ENCODE data around the gene HOXD4. TPM values are rescaled to one million over a fixed set of nuclear protein-coding genes. Genes with fewer than 3 reads are reported as not detected.
A peak's percentile ranks its signal among the peaks of the same experiment; 100 is the strongest.

Gene HOXD4
- 10 to 100 TPM in 3 of 12 donors, 1 to 10 TPM in 8, not detected in 1; 4.9 to 14.8 (median 5.9) TPM for polyA plus RNA-seq (ENCODE audit: insufficient read length in 12 of 12)
- long read RNA-seq, donor 1, transcript HOXD4-201 (2 exons, 1,464 nt): major isoform, 13 of 21 reads
- long read RNA-seq, donor 1, partial matches to known transcripts: 8 of 21 reads
- long read RNA-seq, donor 1, other reads (novel, unspliced or antisense): 0 of 21 reads
- long read RNA-seq, donor 2, partial matches to known transcripts: 0 of 3 reads
- long read RNA-seq, donor 2, other reads (novel, unspliced or antisense): 0 of 3 reads
- long read RNA-seq, donor 3: 0 reads
- long read RNA-seq, donor 4, partial matches to known transcripts: 0 of 2 reads
- long read RNA-seq, donor 4, other reads (novel, unspliced or antisense): 0 of 2 reads
- long read RNA-seq, donor 5, transcript HOXD4-201 (2 exons, 1,464 nt): major isoform, 11 of 11 reads
- long read RNA-seq, donor 5, partial matches to known transcripts: 0 of 11 reads
- long read RNA-seq, donor 5, other reads (novel, unspliced or antisense): 0 of 11 reads
- long read RNA-seq, donor 6, partial matches to known transcripts: 0 of 1 reads
- long read RNA-seq, donor 6, other reads (novel, unspliced or antisense): 0 of 1 reads
- long read RNA-seq, donor 7, partial matches to known transcripts: 0 of 2 reads
- long read RNA-seq, donor 7, other reads (novel, unspliced or antisense): 0 of 2 reads
- long read RNA-seq, donor 8, transcript HOXD4-201 (2 exons, 1,464 nt): major isoform, 9 of 9 reads
- long read RNA-seq, donor 8, partial matches to known transcripts: 0 of 9 reads
- long read RNA-seq, donor 8, other reads (novel, unspliced or antisense): 0 of 9 reads
- long read RNA-seq, donor 9, partial matches to known transcripts: 0 of 1 reads
- long read RNA-seq, donor 9, other reads (novel, unspliced or antisense): 0 of 1 reads
- long read RNA-seq, donor 10, partial matches to known transcripts: 0 of 2 reads
- long read RNA-seq, donor 10, other reads (novel, unspliced or antisense): 0 of 2 reads
- long read RNA-seq, donor 11, partial matches to known transcripts: 0 of 2 reads
- long read RNA-seq, donor 11, other reads (novel, unspliced or antisense): 0 of 2 reads

DNA sequence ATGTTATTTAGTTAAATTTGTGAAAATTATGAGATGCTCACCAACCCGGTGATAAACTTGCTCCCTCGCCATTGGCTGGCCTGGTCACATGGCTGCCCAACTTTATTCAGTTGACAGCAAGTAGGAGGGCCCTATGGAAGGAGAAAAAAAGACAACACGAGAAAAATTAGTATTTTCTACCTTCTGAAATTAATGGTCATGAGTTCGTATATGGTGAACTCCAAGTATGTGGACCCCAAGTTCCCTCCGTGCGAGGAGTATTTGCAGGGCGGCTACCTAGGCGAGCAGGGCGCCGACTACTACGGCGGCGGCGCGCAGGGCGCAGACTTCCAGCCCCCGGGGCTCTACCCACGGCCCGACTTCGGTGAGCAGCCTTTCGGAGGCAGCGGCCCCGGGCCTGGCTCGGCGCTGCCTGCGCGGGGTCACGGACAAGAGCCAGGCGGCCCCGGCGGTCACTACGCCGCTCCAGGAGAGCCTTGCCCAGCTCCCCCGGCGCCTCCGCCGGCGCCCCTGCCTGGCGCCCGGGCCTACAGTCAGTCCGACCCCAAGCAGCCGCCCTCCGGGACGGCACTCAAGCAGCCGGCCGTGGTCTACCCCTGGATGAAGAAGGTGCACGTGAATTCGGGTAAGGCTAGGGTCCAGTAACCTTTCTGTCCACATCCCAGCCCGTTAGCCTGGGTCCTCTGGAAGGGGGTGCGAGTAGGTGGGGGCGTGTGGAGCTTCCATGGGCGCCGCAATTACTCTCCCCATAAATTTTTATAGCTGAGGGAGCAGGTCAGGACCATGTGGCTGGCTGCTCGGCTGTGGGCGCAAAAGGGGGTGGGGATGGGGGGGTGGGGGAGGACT lies at the start of gene HOXD4:
HOXD4 (plus strand) TSS at position 109 of the 846 bp plus-strand sequence; CDS start at position 193, 84 bp downstream.
- no peak for DNase-seq

DNA sequence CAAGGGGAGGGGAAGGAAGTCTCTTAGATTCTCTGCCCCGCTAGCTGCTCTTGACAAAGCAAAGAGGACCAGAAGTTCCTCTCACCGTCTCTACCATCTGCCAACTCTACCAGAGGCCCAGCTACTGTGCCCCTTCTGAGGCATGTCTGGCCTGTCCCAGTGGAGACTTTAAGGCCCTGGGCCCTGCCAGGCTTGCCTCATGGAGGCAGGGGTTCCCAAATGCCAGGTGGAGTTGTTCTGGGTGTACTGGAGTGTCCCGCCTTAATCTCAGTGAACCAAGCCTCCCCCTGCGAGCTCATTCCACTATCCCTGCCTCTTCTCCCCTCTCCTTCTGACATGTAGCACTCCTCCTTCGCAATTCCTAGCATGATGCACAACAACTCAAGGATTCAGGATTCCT lies 49.5 kb upstream of the HOXD4 start:
- no peak for DNase-seq

DNA sequence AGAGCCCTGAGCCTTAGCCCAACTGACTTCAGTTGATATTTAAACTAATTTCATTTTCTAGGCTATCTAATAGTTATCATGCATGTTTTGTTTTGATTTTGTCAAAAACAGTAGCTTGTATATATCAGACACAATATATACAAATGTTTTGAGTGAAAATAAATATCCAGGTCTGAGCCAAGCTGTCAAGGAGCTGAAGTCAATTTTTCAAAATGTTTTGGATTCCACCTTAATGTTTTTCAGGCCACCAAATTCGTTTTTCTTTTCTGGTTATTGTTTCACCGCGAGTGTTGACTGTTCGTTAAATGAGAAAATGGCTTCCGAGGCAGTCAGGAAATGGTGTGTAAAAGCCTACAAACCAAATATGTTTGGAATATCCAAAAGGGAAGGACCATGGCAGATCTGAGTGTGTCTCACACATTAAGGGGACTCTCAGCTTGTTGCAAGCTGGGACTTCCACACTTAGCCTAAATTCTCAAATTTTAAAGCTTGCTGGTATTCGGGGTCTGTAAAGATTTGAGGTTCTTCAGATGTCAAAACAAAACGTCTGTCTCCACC lies 49.0 kb upstream of the HOXD4 start:
- DNase-seq: no peak

DNA sequence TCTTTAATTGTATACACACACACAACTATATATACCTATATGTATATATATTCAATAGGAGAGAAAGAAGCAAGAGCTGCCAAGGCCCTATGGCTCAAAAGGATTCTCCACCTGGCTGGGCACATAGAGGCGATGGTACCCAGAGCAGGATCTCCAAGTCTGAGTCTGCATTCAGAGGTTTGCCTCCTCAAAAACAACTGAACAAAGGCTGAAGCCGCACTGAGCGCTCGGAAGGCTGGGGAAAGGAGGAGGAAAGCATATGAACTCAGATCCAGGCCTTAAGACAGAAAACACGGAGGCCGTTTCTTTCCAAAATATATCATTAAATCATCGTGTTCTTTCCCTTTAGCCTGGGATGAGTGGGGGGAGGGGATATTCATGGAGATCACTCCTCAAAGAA lies 48.2 kb upstream of the HOXD4 start:
- DNase-seq: no peak

DNA sequence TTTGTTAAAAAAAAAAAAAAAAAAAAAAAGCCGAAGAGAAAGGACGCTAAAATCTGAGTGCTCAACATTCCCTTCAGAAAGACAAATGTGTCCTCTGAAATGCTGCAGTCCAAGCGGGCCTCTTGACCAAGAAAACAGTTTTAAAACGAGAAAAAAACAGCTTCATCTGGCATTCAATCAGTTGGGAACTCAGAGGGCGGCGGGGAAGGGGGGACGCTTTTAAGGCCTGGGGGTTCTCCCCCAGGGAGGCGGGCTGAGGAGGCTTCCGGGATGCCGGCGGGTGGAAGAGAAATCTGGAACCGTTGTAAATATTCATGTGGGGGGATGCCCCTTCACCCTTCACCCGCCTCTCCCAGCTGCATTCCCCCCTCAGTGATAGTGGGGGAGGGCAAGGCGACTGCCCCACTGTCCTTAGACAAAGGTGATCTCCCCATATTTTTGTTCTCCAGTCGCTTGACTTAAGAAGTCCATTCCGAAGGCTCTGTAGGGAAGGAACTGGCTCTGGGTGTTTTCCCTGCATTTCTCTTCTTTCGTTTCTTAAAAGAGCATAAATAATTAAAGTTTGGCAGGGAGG lies 47.5 kb upstream of the HOXD4 start:
- DNase-seq: no peak

DNA sequence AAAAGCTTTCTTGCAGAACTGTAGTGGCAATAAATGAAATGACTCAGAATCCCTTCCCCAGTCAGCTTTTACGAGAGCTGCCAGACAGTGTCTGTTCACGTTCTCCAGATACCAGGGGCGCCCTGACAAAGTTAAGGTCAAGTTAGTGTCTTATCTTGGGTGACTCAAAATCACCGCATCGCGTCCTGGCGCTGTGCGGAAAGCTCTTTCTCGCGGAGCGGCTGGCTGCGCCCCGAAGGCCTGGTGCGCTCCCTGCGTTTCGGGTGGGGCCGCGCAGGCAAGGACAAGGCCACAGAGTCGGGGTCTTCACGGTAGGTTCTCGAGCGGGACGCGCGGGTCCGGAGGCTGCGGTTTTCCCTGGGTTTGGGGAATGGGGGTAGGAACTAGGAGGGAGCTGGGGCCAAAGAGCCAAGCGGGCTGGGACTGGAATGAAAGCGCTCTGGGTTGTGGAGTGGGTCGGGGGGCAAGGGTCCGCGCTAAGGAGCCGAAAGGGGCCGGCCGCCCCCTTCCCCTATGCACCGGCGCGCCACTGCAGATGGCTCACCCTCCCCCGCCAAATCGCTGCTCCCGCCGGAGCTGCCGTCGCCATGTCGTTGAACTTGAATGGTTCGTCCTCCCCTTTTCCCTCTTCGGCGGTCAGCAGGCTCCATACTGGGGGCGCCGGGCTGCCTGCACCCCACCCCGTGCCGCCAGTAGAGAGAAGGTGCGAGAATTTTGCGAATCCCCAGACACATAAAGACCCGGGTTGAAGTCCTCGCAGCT lies 46.9 kb upstream of the HOXD4 start:
- DNase-seq: no peak

DNA sequence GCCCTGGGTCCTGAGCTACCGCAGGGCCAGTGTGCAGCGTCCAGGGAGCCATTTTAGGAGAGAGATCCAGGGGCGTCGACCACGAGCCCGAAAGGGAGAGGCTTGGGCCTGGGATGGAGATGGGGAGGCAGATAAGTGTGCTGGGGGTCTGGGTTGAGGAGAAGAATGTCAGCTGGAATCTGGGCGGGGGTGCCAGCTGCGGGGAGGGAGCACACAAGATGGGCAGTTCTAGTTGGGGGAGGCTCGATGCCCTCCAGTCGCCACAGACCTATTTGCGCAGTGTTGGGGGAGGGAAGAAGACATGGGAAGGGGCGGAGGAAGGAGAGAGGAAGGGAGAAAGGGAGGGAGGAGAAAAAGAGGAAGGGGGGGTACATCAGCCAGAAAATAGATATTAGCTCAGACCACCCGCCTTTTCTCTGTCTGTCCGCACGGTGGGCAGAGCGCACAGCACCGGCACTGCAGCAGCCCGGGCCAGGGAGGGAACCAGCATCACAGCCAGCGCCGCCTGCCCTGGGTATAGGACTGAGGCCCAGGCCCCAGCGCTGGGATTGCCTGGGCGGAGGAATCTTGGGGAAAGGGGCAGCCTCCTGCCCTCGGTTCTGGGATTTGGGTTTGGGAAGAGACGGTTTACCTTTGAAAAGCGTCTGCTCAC lies 46.1 kb upstream of the HOXD4 start:
- no peak for DNase-seq

DNA sequence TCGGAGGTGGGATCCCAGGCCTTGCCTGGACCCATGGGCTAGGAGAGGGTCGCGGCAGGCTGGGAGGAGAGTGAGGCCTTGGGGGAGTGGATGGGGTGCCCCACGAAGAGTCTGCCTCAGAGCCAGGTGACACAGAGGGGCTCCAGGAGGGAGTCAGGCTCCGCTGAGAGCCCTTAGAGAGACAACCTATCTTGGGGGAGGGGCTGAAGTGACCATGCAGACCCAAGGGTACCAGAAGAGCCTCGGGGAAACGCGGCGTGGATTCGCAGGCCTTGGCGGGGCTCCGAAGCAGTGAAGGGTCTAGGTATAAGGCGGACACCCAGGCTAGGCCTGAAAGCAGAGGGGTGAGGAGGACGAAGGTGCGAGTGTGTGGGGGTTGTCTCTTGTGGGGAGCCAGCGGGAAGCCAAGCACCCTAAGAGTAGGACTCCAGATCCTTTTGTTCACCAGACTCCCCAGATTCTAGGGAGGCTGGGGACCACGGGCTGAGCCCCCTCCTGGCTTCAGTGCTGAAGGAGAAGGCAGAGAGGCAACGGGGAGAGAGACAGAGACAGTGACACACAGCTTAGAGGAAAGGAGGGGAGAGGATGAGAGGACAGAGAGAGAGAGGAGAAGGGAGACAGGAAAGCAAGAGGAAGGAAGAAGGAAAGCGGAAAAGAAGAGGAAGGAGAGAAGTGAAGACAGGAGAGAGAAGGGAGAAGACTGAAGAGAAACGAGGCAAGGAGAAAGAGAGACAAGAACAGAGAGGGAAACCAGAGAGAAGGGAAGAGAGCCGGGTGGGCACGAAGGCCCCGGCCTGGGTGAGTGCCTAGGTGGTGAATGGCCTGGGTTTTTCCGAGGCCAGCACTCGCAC lies 45.4 kb upstream of the HOXD4 start:
- no peak for DNase-seq

DNA sequence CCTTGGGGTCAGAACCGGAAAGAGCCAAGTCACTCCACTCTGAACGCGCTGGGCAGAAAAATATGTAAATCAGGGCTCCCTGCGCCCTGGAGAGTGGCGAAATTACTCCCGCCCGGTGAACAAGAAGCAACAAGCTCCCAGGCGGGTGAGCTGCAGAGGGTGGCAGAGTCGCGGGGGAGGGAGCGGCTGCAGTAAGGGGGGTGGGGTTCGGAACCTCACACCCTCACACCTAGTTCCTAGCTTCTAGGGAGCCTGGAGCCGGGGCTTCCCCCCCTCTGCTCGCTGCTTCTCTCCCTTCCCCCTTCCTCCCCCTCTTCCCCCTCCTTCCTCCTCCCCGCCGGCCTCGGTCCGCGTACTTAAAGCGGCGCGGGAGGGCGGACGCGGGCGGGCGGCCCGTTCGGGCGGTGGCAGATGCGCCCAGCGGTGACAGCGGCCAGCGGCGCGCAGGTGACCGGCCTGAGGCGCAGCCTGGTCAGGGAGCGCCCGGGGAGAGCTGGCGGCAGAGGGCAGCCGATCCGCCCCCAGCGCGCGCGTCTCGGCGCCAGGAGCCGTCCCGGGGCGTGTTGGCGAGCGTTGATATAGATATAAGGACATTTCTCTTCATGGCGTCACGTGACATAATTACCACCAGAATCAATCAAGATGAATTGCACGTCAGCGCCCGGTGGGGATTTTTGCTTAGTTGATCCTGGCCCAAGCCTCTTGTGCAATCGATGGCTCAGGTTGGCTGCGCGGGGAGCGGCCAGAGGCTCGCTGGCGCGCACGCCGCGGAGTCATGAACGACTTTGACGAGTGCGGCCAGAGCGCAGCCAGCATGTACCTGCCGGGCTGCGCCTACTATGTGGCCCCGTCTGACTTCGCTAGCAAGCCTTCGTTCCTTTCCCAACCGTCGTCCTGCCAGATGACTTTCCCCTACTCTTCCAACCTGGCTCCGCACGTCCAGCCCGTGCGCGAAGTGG lies 44.5 kb upstream of the HOXD4 start, which contains the start of gene HOXD11:
HOXD11 (plus strand) TSS at position 700 of the 959 bp plus-strand sequence; CDS start at position 776, 76 bp downstream.
- DNase-seq: no peak

DNA sequence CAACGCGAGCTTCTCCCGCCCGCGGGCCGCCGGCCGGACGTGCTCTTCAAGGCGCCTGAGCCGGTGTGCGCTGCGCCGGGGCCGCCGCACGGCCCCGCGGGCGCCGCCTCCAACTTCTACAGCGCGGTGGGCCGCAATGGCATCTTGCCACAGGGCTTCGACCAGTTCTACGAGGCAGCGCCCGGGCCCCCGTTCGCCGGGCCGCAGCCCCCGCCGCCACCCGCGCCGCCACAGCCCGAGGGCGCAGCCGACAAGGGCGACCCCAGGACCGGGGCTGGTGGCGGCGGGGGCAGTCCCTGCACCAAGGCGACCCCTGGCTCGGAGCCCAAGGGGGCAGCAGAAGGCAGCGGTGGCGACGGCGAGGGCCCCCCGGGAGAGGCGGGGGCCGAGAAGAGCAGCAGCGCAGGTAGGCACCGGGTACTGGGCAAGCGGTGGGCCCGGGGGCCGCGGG lies 43.6 kb upstream of the HOXD4 start:
- no peak for DNase-seq

DNA sequence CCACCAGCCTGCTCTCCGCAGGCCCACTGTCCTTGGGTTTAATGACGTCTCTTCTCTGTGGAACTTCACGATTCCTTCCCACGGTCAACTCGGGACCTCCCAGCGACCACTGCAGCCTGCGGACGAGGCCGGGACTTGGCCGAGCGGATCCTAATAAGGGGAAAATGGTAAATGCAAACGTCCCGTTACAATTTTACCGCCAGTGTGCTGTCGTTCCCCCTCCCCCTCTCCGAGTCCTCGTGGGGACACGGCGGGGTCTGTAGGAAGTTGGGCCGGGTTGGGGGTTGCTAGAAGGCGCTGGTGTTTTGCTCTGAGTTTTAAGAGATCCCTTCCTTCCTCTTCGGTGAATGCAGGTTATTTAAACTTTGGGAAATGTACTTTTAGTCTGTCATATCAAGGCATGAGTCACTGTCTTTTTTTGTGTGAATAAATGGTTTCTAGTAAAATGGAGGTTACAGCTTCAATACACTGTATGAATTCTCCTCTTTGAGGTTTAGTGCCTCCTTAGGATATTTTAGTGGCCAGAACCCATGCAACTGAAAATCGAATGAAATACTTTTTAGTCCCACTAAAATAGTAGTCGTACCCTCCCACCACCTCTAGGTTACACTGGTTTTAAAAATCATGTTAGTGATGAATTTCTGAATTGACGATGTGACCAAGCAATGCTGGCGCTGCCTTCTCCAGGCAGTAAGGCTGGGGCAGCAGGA lies 42.0 kb upstream of the HOXD4 start:
- no peak for DNase-seq

DNA sequence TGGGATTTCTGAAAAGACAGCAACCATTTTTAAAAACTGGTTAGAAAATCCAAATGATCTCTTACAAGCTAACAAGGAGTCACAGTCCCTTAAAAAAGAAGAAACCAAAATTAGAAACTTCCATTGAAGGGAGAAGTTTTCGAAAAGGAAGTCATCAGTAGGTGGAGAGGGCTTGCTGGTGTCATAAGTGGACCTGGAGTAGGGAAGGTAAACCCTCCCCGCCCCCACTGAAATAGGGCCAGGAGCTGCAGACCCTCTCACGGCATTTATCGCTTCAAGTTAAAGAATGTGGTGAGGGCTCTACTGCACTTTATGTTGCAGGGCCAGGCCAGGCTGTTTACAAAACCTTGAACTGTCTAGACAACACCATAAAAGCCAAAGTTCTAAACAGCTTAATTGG lies 41.4 kb upstream of the HOXD4 start:
- no peak for DNase-seq

DNA sequence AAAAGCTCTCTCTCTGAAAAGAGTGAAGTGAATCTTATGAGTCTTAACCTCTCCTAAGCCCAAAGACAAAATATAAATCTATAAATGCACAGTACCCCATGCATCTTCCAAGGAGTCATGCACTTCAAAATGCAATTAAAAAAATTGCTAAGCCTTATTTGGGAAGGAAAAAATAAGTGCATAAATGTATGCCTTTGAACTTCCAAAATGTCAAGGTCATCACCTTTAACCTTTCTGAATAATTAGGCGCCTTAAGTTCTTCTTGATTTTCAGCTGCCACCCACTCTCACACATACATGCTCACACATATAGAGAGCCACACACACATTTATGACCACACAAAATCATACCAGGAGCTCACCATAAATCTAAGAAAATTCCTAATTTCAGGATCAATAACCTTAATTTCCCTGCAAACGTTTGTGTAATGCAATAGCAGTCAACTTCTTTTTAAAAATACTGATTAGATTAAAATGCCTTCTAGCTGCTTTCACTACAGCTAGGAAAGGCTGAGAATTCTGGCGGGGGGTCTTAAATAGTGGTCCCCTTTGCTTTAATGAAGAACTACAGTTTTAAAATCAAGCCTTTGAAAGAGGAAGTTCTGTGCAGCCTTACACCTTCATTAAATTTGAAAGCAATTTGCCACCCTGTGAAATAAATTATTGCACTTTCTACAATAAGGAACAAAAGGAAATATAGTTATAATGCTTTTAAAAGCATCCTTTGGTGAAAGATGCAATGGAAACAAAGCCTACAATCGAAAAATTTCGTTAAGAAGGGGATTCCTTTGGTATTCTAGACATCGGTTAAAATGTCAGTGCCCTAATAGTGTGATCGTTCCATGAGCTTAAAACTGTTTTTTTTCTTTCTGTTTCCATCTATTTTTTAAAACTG lies 40.7 kb upstream of the HOXD4 start:
- DNase-seq: no peak

DNA sequence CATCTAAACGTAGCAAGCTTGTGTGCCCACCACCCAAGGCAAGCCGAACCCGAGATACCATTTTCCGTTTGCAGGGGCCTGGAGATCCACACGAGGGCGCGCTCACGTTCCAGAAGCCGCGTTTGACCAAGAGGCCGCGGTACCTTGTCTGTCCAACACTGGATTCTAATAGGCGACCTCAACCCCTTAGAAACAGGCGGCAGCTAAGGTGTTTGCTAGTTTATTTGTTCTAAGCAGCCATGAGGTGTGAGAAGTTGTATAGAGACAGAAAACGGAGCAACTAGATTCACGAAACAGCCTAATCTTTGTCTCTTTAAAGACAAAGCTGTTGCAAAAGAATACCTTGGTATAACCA lies 40.1 kb upstream of the HOXD4 start:
- DNase-seq: peak; percentile 81

DNA sequence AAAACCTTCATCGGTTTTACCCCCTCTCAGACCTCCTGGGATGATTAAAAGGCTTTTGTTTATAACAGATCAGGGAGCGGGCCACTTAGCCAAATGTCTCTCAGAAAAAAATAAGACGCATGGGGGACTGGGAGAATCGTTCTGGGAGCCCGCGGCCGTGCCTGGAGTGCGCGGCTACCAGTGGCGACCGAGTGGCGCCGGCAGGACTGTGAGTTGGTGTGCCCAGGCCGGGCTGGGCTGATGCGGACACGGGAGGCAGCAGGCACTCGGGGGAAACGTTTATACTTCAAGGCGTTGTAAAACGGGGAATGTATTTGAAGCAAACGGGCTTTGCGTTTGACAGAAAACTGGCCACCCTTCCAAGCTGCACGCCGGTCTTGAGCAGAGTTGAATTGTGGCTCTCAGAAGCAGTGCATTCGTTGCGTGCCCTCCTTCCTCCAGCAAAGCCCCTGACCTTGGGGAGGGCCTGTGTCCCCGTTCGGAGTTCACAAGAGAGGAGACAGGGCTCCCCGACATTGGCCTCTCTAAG lies 39.4 kb upstream of the HOXD4 start:
- no peak for DNase-seq
